ENCODE measurements around the gene PHLDB2. TPM values are rescaled to one million over a fixed set of nuclear protein-coding genes. Genes with fewer than 3 reads are reported as not detected.

Gene PHLDB2
- total and polyA plus RNA-seq, 10 of the 15 experiments (the other 5 are each of a cell fraction or from before 2014, with no cell fraction given), result 0.03 to 0.67 (median 0.40) TPM

DNA sequence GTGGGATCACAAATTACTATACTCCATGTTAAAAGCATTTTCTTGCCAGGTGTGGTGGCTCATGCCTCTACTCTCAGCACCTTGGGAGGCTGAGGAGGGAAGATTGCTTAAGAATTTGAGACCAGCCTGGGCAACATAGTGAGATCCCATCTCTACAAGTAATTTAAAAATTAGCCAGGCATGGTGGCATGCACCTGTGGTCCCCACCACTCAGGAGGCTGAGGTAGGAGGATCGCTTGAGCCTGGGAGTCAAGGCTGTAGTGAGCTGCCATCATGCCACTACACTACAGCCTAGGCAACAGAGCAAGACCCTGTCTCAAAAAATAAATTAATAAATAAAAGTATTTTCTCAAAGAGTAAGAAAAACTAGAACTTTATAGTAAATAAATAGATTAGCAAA, 96.8 kb downstream of the PHLDB2 start:
- DNase-seq (ENCODE audit: low read depth, low spot score) (no peak), FAIRE-seq (no peak), ATAC-seq (no peak)
- no peak overlapping the region for H3K4me3 ChIP-seq
- no peak overlapping the region for H3K9ac ChIP-seq (ENCODE audit: control insufficient read depth, insufficient read depth, low read length)
- no peaks in the 10 kb centered on the region for H3K79me2 ChIP-seq (ENCODE audit: control insufficient read depth, insufficient read depth, low read length)
- no peak overlapping the region for H3K4me2 ChIP-seq (ENCODE audit: control insufficient read depth, insufficient read depth)
- peaks cover 0 to 4% of the 10 kb centered on the region in 2 experiments; a peak in 1 of 4 replicates for H3K27me3 ChIP-seq (replicated peaks in 1 of 2; ENCODE audit: control insufficient read depth in 2 of 2, insufficient read depth in 2 of 2, low read length in 1 of 2)
- ChIA-PET RAD21 (ENCODE audit: unreplicated experiment) (interaction anchor here (1.2 to 1.5 kb wide), 2 partner anchors 12 to 57 kb away, joined by 3 to 4 read pairs; no protein-coding TSS in a partner anchor), SMC1A (ENCODE audit: uncharacterized antibody, unreplicated experiment) (interaction anchor here (0.7 to 23.3 kb wide), 5 partner anchors 8 to 236 kb away, joined by 3 to 424 read pairs (median 8); no protein-coding TSS in a partner anchor), POLR2A (no interaction called here), CTCF (interaction anchor here (0.8 to 6.9 kb wide), 3 partner anchors 12 to 239 kb away, joined by 3 to 29 read pairs (median 4); no protein-coding TSS in a partner anchor)
- intact Hi-C loops (cut with micrococcal nuclease; ENCODE audit: unreplicated experiment) (no loop called here), in situ Hi-C loops (cut with MboI) (no loop called here)
- no peaks in the 10 kb centered on the region for H3K9me3 ChIP-seq (replicated peaks; ENCODE audit: control insufficient read depth, insufficient read depth, low read length)
- BruUV-seq (replicated peaks), result no TSS peak
- H3K36me3 ChIP-seq (ENCODE audit: control insufficient read depth in 2 of 2, insufficient read depth in 2 of 2, low read length in 1 of 2), result no peaks in the 10 kb centered on the region
- H3K4me1 ChIP-seq (ENCODE audit: control insufficient read depth, insufficient read depth, low read length), result no peaks in the 10 kb centered on the region
- H2AFZ ChIP-seq (ENCODE audit: control insufficient read depth, low read depth, low read length), result no peak overlapping the region
- TF ChIP-seq EZH2 (IDR thresholded peaks at IDR 0.05; ENCODE audit: borderline replicate concordance, control insufficient read depth, low read depth, low read length) (no peak), SPI1 (IDR thresholded peaks at IDR 0.05; ENCODE audit: borderline replicate concordance, insufficient read depth, low read depth, low read length) (no peak), TBL1XR1 (IDR thresholded peaks at IDR 0.05; ENCODE audit: low read depth, low read length) (no peak)
- no peaks in the 10 kb centered on the region for H4K20me1 ChIP-seq (ENCODE audit: control insufficient read depth, insufficient read depth)
- WGBS (ENCODE audit: insufficient coverage, insufficient replicate concordance, low lambda C conversion rate, missing lambda C conversion rate), result 40% methylated on average over 1 of the region's 1 CpG
- H3K27ac ChIP-seq (ENCODE audit: control insufficient read depth, insufficient read depth), result no peak overlapping the region

DNA sequence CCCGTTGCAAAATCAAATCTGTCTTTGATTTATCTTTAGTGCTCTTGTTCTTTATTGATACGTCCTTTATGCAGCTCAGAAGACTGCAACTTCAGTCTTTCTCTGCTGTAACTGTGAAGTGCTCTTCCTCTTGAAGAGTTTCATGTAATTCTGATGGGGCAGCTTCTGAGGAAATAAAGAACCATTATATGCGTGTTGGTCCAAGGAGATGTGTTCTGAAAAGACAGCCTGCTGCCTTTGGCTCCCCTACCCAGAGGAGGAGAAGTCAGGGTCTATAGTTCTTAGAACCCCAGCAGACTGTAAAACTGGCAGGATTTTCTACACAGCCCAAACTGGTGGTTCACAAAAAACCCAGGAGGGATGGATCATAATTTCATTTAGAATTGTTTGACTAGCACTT, 97.4 kb downstream of the PHLDB2 start:
- CTCF ChIA-PET, result interaction anchor here (0.8 to 8.4 kb wide), 5 partner anchors 12 to 240 kb away, joined by 3 to 69 read pairs (median 6); no protein-coding TSS in a partner anchor
- H3K9ac ChIP-seq (ENCODE audit: control insufficient read depth, insufficient read depth, low read length), result no peak overlapping the region
- H3K79me2 ChIP-seq (ENCODE audit: control insufficient read depth, insufficient read depth, low read length), result no peaks in the 10 kb centered on the region
- DNase-seq (ENCODE audit: low read depth, low spot score), result no peak
- no peaks in the 10 kb centered on the region for H3K36me3 ChIP-seq (ENCODE audit: control insufficient read depth in 2 of 2, insufficient read depth in 2 of 2, low read length in 1 of 2)
- intact Hi-C loops (cut with micrococcal nuclease; ENCODE audit: unreplicated experiment), result no loop called here
- no peaks in the 10 kb centered on the region for H3K9me3 ChIP-seq (replicated peaks; ENCODE audit: control insufficient read depth, insufficient read depth, low read length)
- SMC1A ChIA-PET (ENCODE audit: uncharacterized antibody, unreplicated experiment), result interaction anchor here (0.5 to 23.3 kb wide), 6 partner anchors 9 to 353 kb away, joined by 3 to 424 read pairs (median 7); no protein-coding TSS in a partner anchor
- POLR2A ChIA-PET, result no interaction called here
- no peak overlapping the region for H3K4me2 ChIP-seq (ENCODE audit: control insufficient read depth, insufficient read depth)
- in situ Hi-C loops (cut with MboI), result no loop called here
- H3K27ac ChIP-seq (ENCODE audit: control insufficient read depth, insufficient read depth), result no peak overlapping the region
- H3K4me1 ChIP-seq (ENCODE audit: control insufficient read depth, insufficient read depth, low read length), result no peaks in the 10 kb centered on the region
- H3K4me3 ChIP-seq, result no peak overlapping the region
- 31% methylated on average over 3 of the region's 3 CpGs for WGBS (ENCODE audit: insufficient coverage, insufficient replicate concordance, low lambda C conversion rate, missing lambda C conversion rate)
- peaks cover 0 to 4% of the 10 kb centered on the region in 2 experiments; a peak in 1 of 4 replicates for H3K27me3 ChIP-seq (replicated peaks in 1 of 2; ENCODE audit: control insufficient read depth in 2 of 2, insufficient read depth in 2 of 2, low read length in 1 of 2)
- H4K20me1 ChIP-seq (ENCODE audit: control insufficient read depth, insufficient read depth), result no peaks in the 10 kb centered on the region
- no peak for ATAC-seq
- no TSS peak for BruUV-seq (replicated peaks)
- no peak overlapping the region for H2AFZ ChIP-seq (ENCODE audit: control insufficient read depth, low read depth, low read length)
- FAIRE-seq, result no peak
- RAD21 ChIA-PET (ENCODE audit: unreplicated experiment), result no interaction called here
- TF ChIP-seq CBX3 (IDR thresholded peaks at IDR 0.05; ENCODE audit: borderline replicate concordance, low read depth) (no peak), NFYA (IDR thresholded peaks at IDR 0.05; ENCODE audit: borderline replicate concordance, low read depth, low read length) (no peak), SREBF1 (IDR thresholded peaks at IDR 0.05; ENCODE audit: low read length) (no peak), NKRF (conservative IDR thresholded peaks at IDR 0.05) (no peak)
- TF ChIP-seq, protein P1, sequence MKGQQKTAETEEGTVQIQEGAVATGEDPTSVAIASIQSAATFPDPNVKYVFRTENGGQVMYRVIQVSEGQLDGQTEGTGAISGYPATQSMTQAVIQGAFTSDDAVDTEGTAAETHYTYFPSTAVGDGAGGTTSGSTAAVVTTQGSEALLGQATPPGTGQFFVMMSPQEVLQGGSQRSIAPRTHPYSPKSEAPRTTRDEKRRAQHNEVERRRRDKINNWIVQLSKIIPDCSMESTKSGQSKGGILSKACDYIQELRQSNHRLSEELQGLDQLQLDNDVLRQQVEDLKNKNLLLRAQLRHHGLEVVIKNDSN (IDR thresholded peaks at IDR 0.05; ENCODE audit: borderline replicate concordance, extremely low read length, insufficient read depth, low read depth, low read length), result no peak
- TF ChIP-seq, protein P2, sequence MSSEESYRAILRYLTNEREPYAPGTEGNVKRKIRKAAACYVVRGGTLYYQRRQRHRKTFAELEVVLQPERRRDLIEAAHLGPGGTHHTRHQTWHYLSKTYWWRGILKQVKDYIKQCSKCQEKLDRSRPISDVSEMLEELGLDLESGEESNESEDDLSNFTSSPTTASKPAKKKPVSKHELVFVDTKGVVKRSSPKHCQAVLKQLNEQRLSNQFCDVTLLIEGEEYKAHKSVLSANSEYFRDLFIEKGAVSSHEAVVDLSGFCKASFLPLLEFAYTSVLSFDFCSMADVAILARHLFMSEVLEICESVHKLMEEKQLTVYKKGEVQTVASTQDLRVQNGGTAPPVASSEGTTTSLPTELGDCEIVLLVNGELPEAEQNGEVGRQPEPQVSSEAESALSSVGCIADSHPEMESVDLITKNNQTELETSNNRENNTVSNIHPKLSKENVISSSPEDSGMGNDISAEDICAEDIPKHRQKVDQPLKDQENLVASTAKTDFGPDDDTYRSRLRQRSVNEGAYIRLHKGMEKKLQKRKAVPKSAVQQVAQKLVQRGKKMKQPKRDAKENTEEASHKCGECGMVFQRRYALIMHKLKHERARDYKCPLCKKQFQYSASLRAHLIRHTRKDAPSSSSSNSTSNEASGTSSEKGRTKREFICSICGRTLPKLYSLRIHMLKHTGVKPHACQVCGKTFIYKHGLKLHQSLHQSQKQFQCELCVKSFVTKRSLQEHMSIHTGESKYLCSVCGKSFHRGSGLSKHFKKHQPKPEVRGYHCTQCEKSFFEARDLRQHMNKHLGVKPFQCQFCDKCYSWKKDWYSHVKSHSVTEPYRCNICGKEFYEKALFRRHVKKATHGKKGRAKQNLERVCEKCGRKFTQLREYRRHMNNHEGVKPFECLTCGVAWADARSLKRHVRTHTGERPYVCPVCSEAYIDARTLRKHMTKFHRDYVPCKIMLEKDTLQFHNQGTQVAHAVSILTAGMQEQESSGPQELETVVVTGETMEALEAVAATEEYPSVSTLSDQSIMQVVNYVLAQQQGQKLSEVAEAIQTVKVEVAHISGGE (CRISPR knock-in tag; IDR thresholded peaks at IDR 0.05), result no peak
